RWPE2 (cell line): ENCODE results near the gene DGKD.

ENCODE experiments used
- ATAC-seq: fragments of 200-7000 bp; cut with Tn5 transposase; 3 replicates; pipeline ENCODE4 v1.9.1; 2021; ENCODE audit warnings: low read depth
- DNase-seq: peaks from one replicate; pipeline ENCODE4 v3.0.0-alpha.2; 2020; ENCODE audit warnings: low spot score
- H3K27ac ChIP-seq: fragments of 450-650 bp; 2 replicates; pipeline ENCODE4 v1.5.1; 2017; ENCODE audit warnings: mild to moderate bottlenecking; ENCODE audit not compliant: poor library complexity, severe bottlenecking
- H3K27me3 ChIP-seq: fragments of 250-450 bp; sonication (Bioruptor Pico); 2 replicates; pipeline ENCODE4 v1.5.1; 2021; ENCODE audit warnings: mild to moderate bottlenecking, moderate library complexity; ENCODE audit not compliant: insufficient read depth, poor library complexity, severe bottlenecking
- H3K36me3 ChIP-seq: fragments of 250-450 bp; sonication (Bioruptor Pico); 2 replicates; pipeline ENCODE4 v1.5.1; 2020; ENCODE audit warnings: low read depth, mild to moderate bottlenecking, moderate library complexity
- H3K4me1 ChIP-seq: fragments of 250-450 bp; sonication (Bioruptor Pico); 2 replicates; pipeline ENCODE4 v1.5.1; 2021; ENCODE audit warnings: mild to moderate bottlenecking, moderate library complexity; ENCODE audit not compliant: insufficient read depth, poor library complexity, severe bottlenecking
- H3K4me3 ChIP-seq: fragments of 250-450 bp; sonication (Bioruptor Pico); 2 replicates; pipeline ENCODE4 v1.5.1; 2021; ENCODE audit warnings: mild to moderate bottlenecking, moderate library complexity; ENCODE audit not compliant: severe bottlenecking
- H3K9me3 ChIP-seq: fragments of 250-450 bp; sonication (Bioruptor Pico); 2 replicates; pipeline ENCODE4 v1.5.1; 2021; ENCODE audit warnings: mild to moderate bottlenecking, moderate library complexity; ENCODE audit not compliant: severe bottlenecking
- TF ChIP-seq, protein P1 (sequence below): fragments of 450-650 bp; IDR thresholded peaks from one replicate; pipeline ENCODE4 v1.5.1; 2017; ENCODE audit warnings: mild to moderate bottlenecking, moderate library complexity; ENCODE audit not compliant: poor library complexity, severe bottlenecking

DGKD gene

DNA sequence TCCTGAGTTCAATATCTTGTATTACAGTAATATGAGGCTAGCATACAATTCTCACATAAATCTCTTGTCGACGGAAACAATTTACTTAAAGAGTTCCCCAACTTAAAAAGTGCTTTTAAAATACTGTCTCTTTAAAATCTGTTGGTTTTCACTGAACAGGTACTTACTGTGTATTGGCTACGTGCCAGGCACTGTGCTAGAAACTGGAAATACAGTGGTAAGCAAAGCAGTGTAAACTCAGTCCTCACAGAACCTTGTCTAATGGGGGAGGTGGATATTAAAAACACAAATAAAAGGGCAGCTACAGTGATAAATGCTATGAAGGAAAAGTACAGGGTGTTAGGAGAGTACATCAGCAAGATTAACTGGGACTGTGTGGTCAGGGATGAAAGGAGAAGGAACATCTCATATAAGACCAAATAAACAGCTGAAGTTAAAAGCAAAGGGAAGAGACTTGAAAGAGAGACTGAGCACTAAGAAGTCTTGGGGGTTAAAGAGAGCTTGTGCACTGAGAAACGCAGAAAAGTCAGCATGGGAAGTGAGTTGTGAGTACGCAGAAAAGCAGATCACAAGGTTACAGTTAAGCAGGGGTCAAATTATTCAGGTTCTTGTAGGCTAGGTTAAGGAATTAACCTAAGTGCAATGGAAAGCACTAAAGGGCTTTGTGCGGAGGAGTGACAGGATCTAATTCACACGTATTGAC lies 159.8 kb downstream of the DGKD start:
- Histone ChIP-seq H3K36me3 (peaks cover 30% of the 10 kb centered on the region), H3K4me3 (no peak overlapping the region), H3K4me1 (no peaks in the 10 kb centered on the region), H3K27ac (no peak overlapping the region), H3K27me3 (no peaks in the 10 kb centered on the region), H3K9me3 (no peaks in the 10 kb centered on the region)
- DNase-seq (no peak), ATAC-seq (no peak)
- TF ChIP-seq, protein P1, sequence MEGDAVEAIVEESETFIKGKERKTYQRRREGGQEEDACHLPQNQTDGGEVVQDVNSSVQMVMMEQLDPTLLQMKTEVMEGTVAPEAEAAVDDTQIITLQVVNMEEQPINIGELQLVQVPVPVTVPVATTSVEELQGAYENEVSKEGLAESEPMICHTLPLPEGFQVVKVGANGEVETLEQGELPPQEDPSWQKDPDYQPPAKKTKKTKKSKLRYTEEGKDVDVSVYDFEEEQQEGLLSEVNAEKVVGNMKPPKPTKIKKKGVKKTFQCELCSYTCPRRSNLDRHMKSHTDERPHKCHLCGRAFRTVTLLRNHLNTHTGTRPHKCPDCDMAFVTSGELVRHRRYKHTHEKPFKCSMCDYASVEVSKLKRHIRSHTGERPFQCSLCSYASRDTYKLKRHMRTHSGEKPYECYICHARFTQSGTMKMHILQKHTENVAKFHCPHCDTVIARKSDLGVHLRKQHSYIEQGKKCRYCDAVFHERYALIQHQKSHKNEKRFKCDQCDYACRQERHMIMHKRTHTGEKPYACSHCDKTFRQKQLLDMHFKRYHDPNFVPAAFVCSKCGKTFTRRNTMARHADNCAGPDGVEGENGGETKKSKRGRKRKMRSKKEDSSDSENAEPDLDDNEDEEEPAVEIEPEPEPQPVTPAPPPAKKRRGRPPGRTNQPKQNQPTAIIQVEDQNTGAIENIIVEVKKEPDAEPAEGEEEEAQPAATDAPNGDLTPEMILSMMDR = no peak

DNA sequence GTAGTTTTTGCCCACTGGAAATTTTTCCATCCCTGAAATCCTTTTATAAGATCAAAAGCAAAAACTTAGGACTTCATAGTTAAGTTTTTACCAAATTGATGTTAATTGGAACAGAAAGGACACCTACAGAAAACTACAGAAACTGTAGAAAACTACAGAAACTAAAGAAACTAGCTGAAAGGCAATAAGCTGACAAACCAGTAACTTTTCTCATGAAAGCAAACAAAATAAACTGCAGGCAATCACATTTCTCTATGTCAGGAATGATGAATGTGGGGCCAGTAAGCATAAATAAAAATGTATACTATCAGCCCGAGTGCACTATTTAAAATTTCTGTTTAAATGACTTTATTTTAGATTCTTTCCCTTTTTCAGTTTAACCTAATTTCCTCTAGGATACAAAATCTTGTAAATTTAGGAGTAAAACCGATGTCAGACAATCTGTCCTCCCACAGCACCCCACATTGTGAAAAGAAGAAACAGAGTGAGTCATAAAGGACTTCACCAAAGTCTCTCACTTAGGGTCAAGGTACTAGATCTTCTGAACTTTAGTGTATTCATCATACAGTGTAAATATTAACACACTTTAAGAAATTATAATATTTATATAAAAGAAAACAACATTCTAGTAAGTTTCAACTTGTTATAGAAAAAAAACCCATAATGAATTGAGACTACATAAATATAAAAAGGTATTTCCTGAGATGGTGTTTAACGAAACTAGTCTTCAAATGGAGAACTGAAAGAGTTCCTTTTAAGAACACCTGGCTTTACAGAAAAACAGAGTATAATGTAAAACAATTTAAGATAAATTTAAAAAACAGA lies 165.7 kb downstream of the DGKD start:
- DNase-seq (no peak), ATAC-seq (no peak)
- H3K27me3 ChIP-seq = no peaks in the 10 kb centered on the region
- H3K9me3 ChIP-seq = no peaks in the 10 kb centered on the region
- peaks cover 58% of the 10 kb centered on the region for H3K36me3 ChIP-seq
- TF ChIP-seq, protein P1 = no peak
- no peaks in the 10 kb centered on the region for H3K4me1 ChIP-seq
- H3K27ac ChIP-seq = no peak overlapping the region
- H3K4me3 ChIP-seq = no peak overlapping the region
